Epithelial cell of esophagus (primary cell): ENCODE data around the gene CACNA2D1.

ENCODE experiments used
- DNase-seq: peaks from one replicate; pipeline ENCODE4 v3.0.0; 2010; ENCODE audit warnings: low read depth
- H3K4me3 ChIP-seq: 2 replicates; pipeline ENCODE4 v1.5.1; 2011; ENCODE audit warnings: mild to moderate bottlenecking, low read length, control low read depth
- CTCF ChIP-seq: IDR thresholded peaks from 2 replicates; pipeline ENCODE4 v1.5.1; 2011; ENCODE audit warnings: low read depth, mild to moderate bottlenecking, low read length, control low read depth, inconsistent platforms; ENCODE audit not compliant: insufficient read depth; ENCODE audit errors: missing control alignments

The CACNA2D1 gene

GRCh38 chr7:82230811-82231581, 212.6 kb downstream of the CACNA2D1 start:
- TF ChIP-seq CTCF, result no peak
- no peak for DNase-seq
- H3K4me3 ChIP-seq, result no peak overlapping the region

- no peak for DNase-seq
- TF ChIP-seq CTCF, result no peak
- no peak overlapping the region for H3K4me3 ChIP-seq
These were observed 214.4 kb downstream of the CACNA2D1 start for GRCh38 chr7:82229164-82229563.

- no peak for TF ChIP-seq CTCF
These were observed 217.4 kb downstream of the CACNA2D1 start for GRCh38 chr7:82226191-82226590.

GRCh38 chr7:82224529-82224928, 219.0 kb downstream of the CACNA2D1 start:
- TF ChIP-seq CTCF, result no peak
- DNase-seq, result no peak
- no peak overlapping the region for H3K4me3 ChIP-seq

More at GRCh38 chr7:82226191-82226590, 217.4 kb downstream of the CACNA2D1 start:
- H3K4me3 ChIP-seq, result no peak overlapping the region
- DNase-seq, result no peak

GRCh38 chr7:82223580-82223979, 220.0 kb downstream of the CACNA2D1 start:
- TF ChIP-seq CTCF, result no peak
- DNase-seq, result no peak
- H3K4me3 ChIP-seq, result no peak overlapping the region

- H3K4me3 ChIP-seq, result no peak overlapping the region
- DNase-seq, result no peak
- TF ChIP-seq CTCF, result no peak
These were observed 222.4 kb downstream of the CACNA2D1 start for GRCh38 chr7:82221152-82221674.

GRCh38 chr7:82212466-82212865, 231.1 kb downstream of the CACNA2D1 start:
- DNase-seq, result no peak
- no peak for TF ChIP-seq CTCF
- no peak overlapping the region for H3K4me3 ChIP-seq
